KMS-11 (cell line): Measurements from ENCODE around the gene JAK1.

ENCODE experiments used
- H2AFZ ChIP-seq: fragments of 200-600 bp; sonication (generic); 2 replicates; pipeline ENCODE4 v1.6.1; 2016; ENCODE audit warnings: antibody characterized with exemption, mixed run types, low read depth
- H3K27ac ChIP-seq: fragments of 200-600 bp; sonication (generic); 2 replicates; pipeline ENCODE4 v1.6.1; 2016; ENCODE audit warnings: mild to moderate bottlenecking, mixed run types
- H3K27me3 ChIP-seq: fragments of 200-600 bp; sonication (generic); 2 replicates; pipeline ENCODE4 v1.6.1; 2017; ENCODE audit warnings: mild to moderate bottlenecking, low read depth, mixed run types, moderate library complexity; ENCODE audit not compliant: insufficient read depth
- H3K36me3 ChIP-seq: fragments of 200-600 bp; sonication (generic); 2 replicates; pipeline ENCODE4 v1.6.1; 2017; ENCODE audit warnings: mild to moderate bottlenecking, mixed run types; ENCODE audit not compliant: insufficient read depth
- H3K4me1 ChIP-seq: fragments of 200-600 bp; sonication (generic); 2 replicates; pipeline ENCODE4 v1.6.1; 2016; ENCODE audit warnings: mild to moderate bottlenecking, low read depth, mixed run types; ENCODE audit not compliant: poor library complexity, severe bottlenecking
- H3K4me2 ChIP-seq: fragments of 200-600 bp; sonication (generic); 2 replicates; pipeline ENCODE4 v1.7.0; 2016; ENCODE audit warnings: mild to moderate bottlenecking, mixed run types
- H3K4me3 ChIP-seq: fragments of 200-600 bp; sonication (generic); IDR thresholded peaks from 2 replicates; pipeline ENCODE4 v1.6.1; 2017; ENCODE audit warnings: low read depth, low read length, mixed read lengths; ENCODE audit not compliant: insufficient read depth
- H3K79me2 ChIP-seq: fragments of 200-600 bp; sonication (generic); 2 replicates; pipeline ENCODE4 v1.6.1; 2016; ENCODE audit warnings: low read depth, mixed run types; ENCODE audit not compliant: insufficient read depth
- H3K9ac ChIP-seq: fragments of 200-600 bp; sonication (generic); 2 replicates; pipeline ENCODE4 v1.6.1; 2016; ENCODE audit warnings: mild to moderate bottlenecking, mixed run types
- H4K20me1 ChIP-seq: fragments of 200-600 bp; sonication (generic); 2 replicates; pipeline ENCODE4 v1.6.1; 2016; ENCODE audit warnings: mild to moderate bottlenecking, mixed run types; ENCODE audit not compliant: insufficient read depth
- CTCF ChIP-seq: fragments of 200-600 bp; sonication (generic); conservative IDR thresholded peaks from 2 replicates; pipeline ENCODE4 v1.6.1; 2017; ENCODE audit warnings: low read depth, mild to moderate bottlenecking, antibody characterized with exemption, low read length, moderate library complexity, mixed read lengths

The JAK1 gene

GRCh38 chr1:64917328-64917861 lies 49.0 kb downstream of the JAK1 start:
- no peak overlapping the region for H3K4me2 ChIP-seq

GRCh38 chr1:64915381-64916274 lies 50.7 kb downstream of the JAK1 start:
- Histone ChIP-seq H3K4me3 (no peak overlapping the region), H3K4me2 (no peak overlapping the region), H3K4me1 (peaks cover 6% of the 10 kb centered on the region), H3K36me3 (no peaks in the 10 kb centered on the region), H4K20me1 (peaks cover 8% of the 10 kb centered on the region; the same call in 1 of the 2 replicates), H3K27me3 (no peaks in the 10 kb centered on the region), H3K27ac (no peak overlapping the region), H3K79me2 (peaks cover 48% of the 10 kb centered on the region; the same call in 1 of the 2 replicates), H2AFZ (no peak overlapping the region), H3K9ac (no peak overlapping the region)
- TF ChIP-seq CTCF = no peak

More at GRCh38 chr1:64917328-64917861, 49.0 kb downstream of the JAK1 start:
- no peak for TF ChIP-seq CTCF
- no peak overlapping the region for H3K4me3 ChIP-seq
- peaks cover 44% of the 10 kb centered on the region; the same call in 1 of the 2 replicates for H3K79me2 ChIP-seq
- H3K27ac ChIP-seq = no peak overlapping the region
- H3K4me1 ChIP-seq = peaks cover 19% of the 10 kb centered on the region
- no peak overlapping the region for H3K9ac ChIP-seq
- H4K20me1 ChIP-seq = no peaks in the 10 kb centered on the region; the same call in 1 of the 2 replicates
- H3K36me3 ChIP-seq = no peaks in the 10 kb centered on the region
- no peak overlapping the region for H2AFZ ChIP-seq
- H3K27me3 ChIP-seq = no peaks in the 10 kb centered on the region

GRCh38 chr1:64913361-64914015 lies 52.9 kb downstream of the JAK1 start:
- H3K27ac ChIP-seq = no peak overlapping the region
- H3K27me3 ChIP-seq = no peaks in the 10 kb centered on the region
- no peak overlapping the region for H3K4me3 ChIP-seq
- peaks cover 8% of the 10 kb centered on the region; the same call in 1 of the 2 replicates for H4K20me1 ChIP-seq
- H2AFZ ChIP-seq = no peak overlapping the region
- H3K4me2 ChIP-seq = no peak overlapping the region
- peaks cover 6% of the 10 kb centered on the region for H3K4me1 ChIP-seq
- no peaks in the 10 kb centered on the region for H3K36me3 ChIP-seq
- no peak overlapping the region for H3K9ac ChIP-seq
- peaks cover 62% of the 10 kb centered on the region for H3K79me2 ChIP-seq
- no peak for TF ChIP-seq CTCF

GRCh38 chr1:64912191-64912590 lies 54.2 kb downstream of the JAK1 start:
- peaks cover 8% of the 10 kb centered on the region; the same call in 1 of the 2 replicates for H4K20me1 ChIP-seq
- no peak overlapping the region for H3K27ac ChIP-seq

More at GRCh38 chr1:64912191-64912590, 54.2 kb downstream of the JAK1 start:
- Histone ChIP-seq H3K79me2 (peaks cover 61% of the 10 kb centered on the region), H3K9ac (no peak overlapping the region), H2AFZ (no peak overlapping the region), H3K27me3 (no peaks in the 10 kb centered on the region), H3K4me2 (no peak overlapping the region), H3K36me3 (no peaks in the 10 kb centered on the region), H3K4me1 (peaks cover 5% of the 10 kb centered on the region), H3K4me3 (no peak overlapping the region)
- TF ChIP-seq CTCF = no peak
